ENCODE results near the gene CHMP3. TPM values are rescaled to one million over a fixed set of nuclear protein-coding genes. Genes with fewer than 3 reads are reported as not detected.

The CHMP3 gene
- total and polyA plus RNA-seq, 2 of the 8 experiments (the other 6 are each of a cell fraction or from before 2014, with no cell fraction given) = 11.7 to 21.9 TPM

DNA sequence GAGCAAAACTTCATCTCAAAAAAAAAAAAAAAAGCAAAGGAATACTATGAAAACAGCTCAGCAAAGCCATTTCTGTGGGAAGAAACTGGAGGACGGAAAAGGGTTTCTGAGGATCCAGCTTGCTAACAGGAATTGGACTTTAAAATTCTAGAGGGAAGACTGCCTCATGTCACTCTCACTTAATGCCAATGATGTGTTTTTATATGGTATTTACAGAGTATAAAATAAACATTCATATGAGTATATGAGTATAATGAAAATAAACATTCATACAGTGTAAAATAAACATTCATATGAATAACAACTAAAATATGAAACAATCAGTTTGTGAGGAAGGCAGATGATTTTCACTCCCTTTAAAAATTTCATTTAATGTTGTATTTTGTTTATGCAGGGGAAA lies 43.9 kb downstream of the CHMP3 start (continued):
- no peak for TF ChIP-seq KDM4A (IDR thresholded peaks at IDR 0.05; ENCODE audit: low read depth, low read length, severe bottlenecking)

All from H1 (cell line).